Spleen (tissue), 7 donors: ENCODE measurements around the gene ARL14EP.

Source experiments
- CTCF ChIP-seq, 11 experiments: fragments of 200-600 bp in 7 of 11; fragments of 450-650 bp in 4 of 11; sonication (generic) in 4 of 11; IDR thresholded peaks in 8 of 11; conservative IDR thresholded peaks in 3 of 11; 1 replicate in 7 of 11; 2 replicates in 4 of 11; pipeline versions ENCODE4 v1.4.0 to v1.8.0; 2016 to 2021; ENCODE audit warnings: antibody characterized with exemption in 11 of 11, inconsistent platforms in 4 of 11, mild to moderate bottlenecking in 1 of 11
- POLR2A ChIP-seq, 3 donors: fragments of 450-650 bp; IDR thresholded peaks; one replicate each; pipeline ENCODE4 v1.5.1; 2017; ENCODE audit warnings: antibody characterized with exemption in 3 of 3, mild to moderate bottlenecking in 1 of 3
- POLR2AphosphoS5 ChIP-seq, 3 donors: sonication (generic); formaldehyde crosslinking; IDR thresholded peaks; one replicate each; pipeline ENCODE4 v1.5.1; 2017; ENCODE audit warnings: antibody characterized with exemption in 3 of 3
- donor health status: DM: no; HTN: no; CAD: no; lungs with moderate emphysema.
- donor health status: DM: no; HTN: no; CAD: no.
- donor health status: DM: no; HTN: no; CAD: no.

GRCh38 chr11:30279796-30280195, 43.1 kb upstream of the ARL14EP start:
- TF ChIP-seq CTCF (IDR thresholded peaks at IDR 0.05 in 8 of 11, conservative IDR thresholded peaks at IDR 0.05 in 3 of 11) = no peak
- no peak for TF ChIP-seq POLR2AphosphoS5 (IDR thresholded peaks at IDR 0.05)
- no peak for TF ChIP-seq POLR2A (IDR thresholded peaks at IDR 0.05)
